OCI-LY3 (cell line): Measurements from ENCODE around the gene PRPF6.

Experiments used
- CTCF ChIP-seq: fragments of 200-600, 300-600 bp; sonication (generic); IDR thresholded peaks from 2 replicates; pipeline ENCODE4 v1.5.1; 2014; ENCODE audit warnings: antibody characterized with exemption, low read length, low read depth
- EZH2phosphoT487 ChIP-seq: fragments of 200-600 bp; shearing (Covaris generic); IDR thresholded peaks from 2 replicates; pipeline ENCODE4 v1.6.1; 2018; ENCODE audit warnings: antibody characterized with exemption, mixed run types, low read depth

DNA sequence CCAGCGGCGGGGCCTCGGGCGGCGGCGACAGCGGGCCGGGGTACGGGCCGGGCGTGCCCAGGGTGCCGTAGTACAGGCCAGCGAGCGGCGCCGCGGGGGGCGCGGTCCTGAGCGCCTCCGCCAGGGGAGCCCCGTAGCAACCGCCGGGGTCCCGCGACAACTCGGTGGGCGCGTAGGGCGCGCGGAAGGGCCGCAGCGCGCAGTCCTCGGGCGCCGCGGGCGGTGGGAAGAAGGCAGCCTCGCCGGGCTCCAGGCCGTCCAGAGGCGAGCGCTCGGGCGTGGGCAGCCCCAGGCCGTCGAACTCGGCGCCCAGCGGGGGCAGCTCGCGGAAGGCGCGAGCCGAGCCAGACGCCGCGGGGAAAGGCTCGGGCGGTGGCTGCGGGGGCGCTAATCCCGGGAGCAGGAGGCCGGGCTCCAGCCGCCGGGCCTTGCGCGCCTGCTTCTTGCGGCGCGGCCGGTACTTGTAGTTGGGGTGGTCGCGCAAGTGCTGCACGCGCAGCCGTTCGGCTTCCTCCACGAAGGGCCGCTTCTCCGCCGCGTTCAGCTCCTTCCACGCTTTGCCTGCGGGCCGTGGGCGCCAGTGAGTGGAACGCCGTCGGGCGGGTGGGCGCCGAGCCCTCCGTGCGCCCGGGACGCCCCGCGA, 67.6 kb downstream of the PRPF6 start:
- TF ChIP-seq CTCF = no peak
- no peak for TF ChIP-seq EZH2phosphoT487
